Measurements from ENCODE around the gene RND2. TPM values are rescaled to one million over a fixed set of nuclear protein-coding genes. Genes with fewer than 3 reads are reported as not detected.
A peak's percentile ranks its signal among the peaks of the same experiment; 100 is the strongest.

The RND2 gene
- total RNA-seq, 2 experiments from 2014 or later: 0.30 TPM; not detected in 1

DNA sequence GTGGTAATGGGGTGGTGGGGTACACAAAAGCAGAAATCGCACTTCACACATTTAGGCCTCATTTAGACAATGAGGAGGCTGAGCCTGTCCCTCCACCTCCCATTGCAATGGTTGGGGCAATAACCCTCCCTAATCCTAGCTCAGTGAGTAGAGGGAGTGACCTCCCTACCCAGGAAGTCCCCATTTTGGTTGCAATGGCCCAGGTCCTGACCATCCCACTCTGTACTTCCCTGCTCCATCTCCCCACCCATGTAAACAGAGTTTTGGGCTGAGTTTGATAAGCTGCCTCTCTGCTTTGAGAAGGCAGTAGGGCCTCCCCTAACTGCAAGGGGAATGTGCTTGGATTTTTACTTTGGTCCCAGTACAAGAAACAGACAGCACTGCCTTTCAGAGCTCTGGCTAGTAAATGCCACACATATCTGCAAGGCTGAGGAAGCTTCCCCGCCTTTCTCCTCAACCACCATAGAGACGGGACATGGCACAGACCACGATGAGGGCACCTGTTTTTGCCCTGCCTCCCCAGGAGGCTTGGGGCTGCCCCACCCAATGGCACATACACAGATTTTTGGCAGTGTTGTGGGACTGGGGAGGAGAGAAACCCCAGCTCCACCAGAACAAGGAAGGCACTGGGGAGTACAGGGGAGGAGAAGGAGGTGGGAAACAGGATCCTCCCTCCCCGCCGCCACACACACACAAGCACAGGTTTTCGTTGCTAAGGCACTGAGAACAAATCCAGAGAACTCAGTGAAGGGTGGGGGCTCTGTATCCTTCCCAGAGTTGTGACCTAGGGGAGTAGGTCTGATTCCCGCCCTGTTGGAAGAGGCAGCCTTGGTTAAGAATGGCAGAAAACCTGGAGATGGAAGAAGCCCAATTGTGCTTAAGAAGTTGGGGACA, 10.1 kb upstream of the RND2 start:
- no peaks in the 10 kb centered on the region for H3K36me3 ChIP-seq (ENCODE audit: insufficient read depth, low read length)
- H3K9me2 ChIP-seq (ENCODE audit: insufficient read depth, low read length): no peaks in the 10 kb centered on the region
- H3K4me3 ChIP-seq (ENCODE audit: low read depth, low read length, poor library complexity, severe bottlenecking): no peak overlapping the region
- no peak overlapping the region for H3K27ac ChIP-seq (ENCODE audit: low read depth, low read length, poor library complexity, severe bottlenecking)
- DNase-seq (ENCODE audit: low spot score): no peak
- POLR2A ChIA-PET: no interaction called here
- no peak overlapping the region for H3K4me2 ChIP-seq (ENCODE audit: low read length)
- intact Hi-C loops (cut with micrococcal nuclease; ENCODE audit: unreplicated experiment): no loop called here
- H3K4me1 ChIP-seq (ENCODE audit: insufficient read depth, low read length, poor library complexity, severe bottlenecking): no peaks in the 10 kb centered on the region
- CTCF ChIA-PET (ENCODE audit: unreplicated experiment): no interaction called here
- TSS peak; percentile 70 for BruUV-seq (replicated peaks)
- H2AFZ ChIP-seq (ENCODE audit: low read length): no peak overlapping the region
- no peaks in the 10 kb centered on the region for H3K79me2 ChIP-seq (ENCODE audit: insufficient read depth, low read depth, low read length)
- no peaks in the 10 kb centered on the region for H4K20me1 ChIP-seq (ENCODE audit: insufficient read depth, low read length)
- no peaks in the 10 kb centered on the region for H3K9me3 ChIP-seq (ENCODE audit: low read length)
- TF ChIP-seq CTCF (conservative IDR thresholded peaks at IDR 0.05; ENCODE audit: low read length): no peak
- no peak for TF ChIP-seq EZH2phosphoT487 (IDR thresholded peaks at IDR 0.05; ENCODE audit: borderline replicate concordance, low read depth, low read length)

- no peak overlapping the region for H3K27ac ChIP-seq (ENCODE audit: low read depth, low read length, poor library complexity, severe bottlenecking)
- intact Hi-C loops (cut with micrococcal nuclease; ENCODE audit: unreplicated experiment): no loop called here
- H3K79me2 ChIP-seq (ENCODE audit: insufficient read depth, low read depth, low read length): no peaks in the 10 kb centered on the region
- no peak overlapping the region for H3K4me3 ChIP-seq (ENCODE audit: low read depth, low read length, poor library complexity, severe bottlenecking)
- no peak for TF ChIP-seq CTCF (conservative IDR thresholded peaks at IDR 0.05; ENCODE audit: low read length)
- no peak overlapping the region for H2AFZ ChIP-seq (ENCODE audit: low read length)
- no peaks in the 10 kb centered on the region for H3K9me2 ChIP-seq (ENCODE audit: insufficient read depth, low read length)
- BruUV-seq (replicated peaks): no TSS peak
- CTCF ChIA-PET (ENCODE audit: unreplicated experiment): no interaction called here
- no peaks in the 10 kb centered on the region for H4K20me1 ChIP-seq (ENCODE audit: insufficient read depth, low read length)
- no peaks in the 10 kb centered on the region for H3K36me3 ChIP-seq (ENCODE audit: insufficient read depth, low read length)
- DNase-seq (ENCODE audit: low spot score): no peak
- POLR2A ChIA-PET: no interaction called here
- no peaks in the 10 kb centered on the region for H3K4me1 ChIP-seq (ENCODE audit: insufficient read depth, low read length, poor library complexity, severe bottlenecking)
- H3K4me2 ChIP-seq (ENCODE audit: low read length): no peak overlapping the region
- H3K9me3 ChIP-seq (ENCODE audit: low read length): no peaks in the 10 kb centered on the region
These were observed 9.5 kb upstream of the RND2 start for GRCh38 chr17:43015579-43015978.

DNA sequence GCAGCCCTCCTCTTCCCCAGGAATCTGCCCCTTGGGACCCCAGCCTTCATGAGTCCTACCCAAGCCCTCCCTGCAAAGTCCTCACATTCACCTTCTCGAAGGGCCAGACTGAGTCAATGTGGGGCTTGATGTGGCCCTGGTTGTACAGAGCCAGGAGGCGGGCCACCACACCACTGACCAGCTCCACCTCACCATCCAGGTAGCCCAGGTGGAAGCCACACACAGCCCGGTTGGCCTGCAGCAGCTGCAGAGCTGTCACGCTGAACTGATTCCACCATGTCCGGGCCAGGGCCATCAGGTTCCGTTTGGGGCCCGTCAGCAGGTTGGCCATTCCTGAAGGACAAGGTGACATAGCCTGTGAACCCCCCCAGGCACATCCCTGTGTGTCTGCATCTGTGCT, 8.8 kb upstream of the RND2 start:
- Histone ChIP-seq H2AFZ (ENCODE audit: low read length) (no peak overlapping the region), H3K4me1 (ENCODE audit: insufficient read depth, low read length, poor library complexity, severe bottlenecking) (peaks cover 5% of the 10 kb centered on the region), H3K9me2 (ENCODE audit: insufficient read depth, low read length) (no peaks in the 10 kb centered on the region), H3K4me3 (ENCODE audit: low read depth, low read length, poor library complexity, severe bottlenecking) (no peak overlapping the region), H4K20me1 (ENCODE audit: insufficient read depth, low read length) (no peaks in the 10 kb centered on the region), H3K4me2 (ENCODE audit: low read length) (no peak overlapping the region), H3K79me2 (ENCODE audit: insufficient read depth, low read depth, low read length) (no peaks in the 10 kb centered on the region), H3K9me3 (ENCODE audit: low read length) (no peaks in the 10 kb centered on the region), H3K27ac (ENCODE audit: low read depth, low read length, poor library complexity, severe bottlenecking) (no peak overlapping the region), H3K36me3 (ENCODE audit: insufficient read depth, low read length) (no peaks in the 10 kb centered on the region)
- BruUV-seq (replicated peaks): no TSS peak
- intact Hi-C loops (cut with micrococcal nuclease; ENCODE audit: unreplicated experiment): no loop called here
- DNase-seq (ENCODE audit: low spot score): no peak
- TF ChIP-seq CTCF (conservative IDR thresholded peaks at IDR 0.05; ENCODE audit: low read length): no peak
- no peak for TF ChIP-seq EZH2phosphoT487 (IDR thresholded peaks at IDR 0.05; ENCODE audit: borderline replicate concordance, low read depth, low read length)
- ChIA-PET CTCF (ENCODE audit: unreplicated experiment) (no interaction called here), POLR2A (no interaction called here)
